ENCODE measurements around the gene TWIST2.

DNA sequence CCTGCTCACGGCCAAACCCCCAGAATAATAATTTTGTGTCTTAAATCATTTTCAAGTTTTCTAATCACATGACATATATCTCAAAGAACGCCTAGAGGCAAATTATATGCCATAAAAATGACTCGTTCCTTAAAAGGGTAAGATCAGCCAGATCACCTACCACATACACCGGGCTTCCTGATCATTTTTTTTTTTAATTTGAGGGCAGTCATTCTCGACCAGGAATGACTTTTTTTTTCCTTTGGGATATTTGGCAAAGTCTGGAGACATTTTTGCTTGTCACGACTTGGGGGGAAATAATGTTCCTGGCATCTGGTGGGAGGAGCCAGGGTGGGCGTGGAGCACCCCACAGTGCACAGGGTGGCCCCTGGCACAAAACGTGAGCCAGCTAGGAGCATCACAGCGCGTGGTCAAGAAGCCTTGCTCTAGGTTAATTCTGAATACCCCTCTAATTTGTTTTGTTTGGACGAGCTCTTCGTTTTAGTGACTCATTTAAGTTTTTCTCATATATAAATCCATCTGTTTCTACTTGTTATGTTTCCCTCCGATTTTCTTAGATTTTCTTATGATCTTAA is 94.9 kb downstream of the TWIST2 start:
- TF ChIP-seq, protein P1, sequence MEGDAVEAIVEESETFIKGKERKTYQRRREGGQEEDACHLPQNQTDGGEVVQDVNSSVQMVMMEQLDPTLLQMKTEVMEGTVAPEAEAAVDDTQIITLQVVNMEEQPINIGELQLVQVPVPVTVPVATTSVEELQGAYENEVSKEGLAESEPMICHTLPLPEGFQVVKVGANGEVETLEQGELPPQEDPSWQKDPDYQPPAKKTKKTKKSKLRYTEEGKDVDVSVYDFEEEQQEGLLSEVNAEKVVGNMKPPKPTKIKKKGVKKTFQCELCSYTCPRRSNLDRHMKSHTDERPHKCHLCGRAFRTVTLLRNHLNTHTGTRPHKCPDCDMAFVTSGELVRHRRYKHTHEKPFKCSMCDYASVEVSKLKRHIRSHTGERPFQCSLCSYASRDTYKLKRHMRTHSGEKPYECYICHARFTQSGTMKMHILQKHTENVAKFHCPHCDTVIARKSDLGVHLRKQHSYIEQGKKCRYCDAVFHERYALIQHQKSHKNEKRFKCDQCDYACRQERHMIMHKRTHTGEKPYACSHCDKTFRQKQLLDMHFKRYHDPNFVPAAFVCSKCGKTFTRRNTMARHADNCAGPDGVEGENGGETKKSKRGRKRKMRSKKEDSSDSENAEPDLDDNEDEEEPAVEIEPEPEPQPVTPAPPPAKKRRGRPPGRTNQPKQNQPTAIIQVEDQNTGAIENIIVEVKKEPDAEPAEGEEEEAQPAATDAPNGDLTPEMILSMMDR (conservative IDR thresholded peaks at IDR 0.05), result no peak
- TF ChIP-seq EZH2 (IDR thresholded peaks at IDR 0.05; ENCODE audit: low read depth), result no peak
